HFF-Myc (cell line): ENCODE results near the gene PCSK6.

Experiments
- DNase-seq: peaks from one replicate; pipeline ENCODE4 v3.0.0-alpha.2; 2011; ENCODE audit warnings: low read depth; ENCODE audit errors: extremely low read depth
- H3K4me3 ChIP-seq: replicated peaks from 2 replicates; pipeline ENCODE4 v1.5.1; 2011; ENCODE audit warnings: low read depth, mild to moderate bottlenecking, control low read depth, low read length
- CTCF ChIP-seq: IDR thresholded peaks from 2 replicates; pipeline ENCODE4 v1.5.1; 2012; ENCODE audit warnings: mild to moderate bottlenecking, low read depth, low read length, control low read depth; ENCODE audit errors: missing control alignments

PCSK6 gene

GRCh38 chr15:101481917-101482525 is 7.5 kb downstream of the PCSK6 start:
- no peak for TF ChIP-seq CTCF
- DNase-seq, result no peak
- no peak overlapping the region for H3K4me3 ChIP-seq

GRCh38 chr15:101481381-101481705 is 8.2 kb downstream of the PCSK6 start:
- no peak for DNase-seq
- no peak for TF ChIP-seq CTCF
- no peak overlapping the region for H3K4me3 ChIP-seq

GRCh38 chr15:101480613-101481380 is 8.7 kb downstream of the PCSK6 start:
- DNase-seq, result no peak
- TF ChIP-seq CTCF, result no peak
- H3K4me3 ChIP-seq, result no peak overlapping the region

- H3K4me3 ChIP-seq, result no peak overlapping the region
- no peak for TF ChIP-seq CTCF
- no peak for DNase-seq
Observed at GRCh38 chr15:101479851-101480612, 9.5 kb downstream of the PCSK6 start.

- TF ChIP-seq CTCF, result no peak
- DNase-seq, result no peak
- no peak overlapping the region for H3K4me3 ChIP-seq
Observed at GRCh38 chr15:101479342-101479845, 10.1 kb downstream of the PCSK6 start.

GRCh38 chr15:101478701-101479341 is 10.7 kb downstream of the PCSK6 start:
- TF ChIP-seq CTCF, result no peak
- H3K4me3 ChIP-seq, result no peak overlapping the region
- DNase-seq, result no peak
